Left ventricle myocardium inferior (tissue), 1 donor: ENCODE results near the gene OGDH. TPM values are rescaled to one million over a fixed set of nuclear protein-coding genes. Genes with fewer than 3 reads are reported as not detected.

Experiments used
- DNase-seq: peaks from one replicate; pipeline ENCODE4 v3.0.0-alpha.2; 2020
- H3K27ac ChIP-seq: fragments of 200-600 bp; replicated peaks from 2 replicates; pipeline ENCODE4 v1.8.0; 2021
- H3K27me3 ChIP-seq: fragments of 200-600 bp; 2 replicates; pipeline ENCODE4 v1.8.0; 2021; ENCODE audit warnings: low read depth
- H3K36me3 ChIP-seq: fragments of 200-600 bp; 2 replicates; pipeline ENCODE4 v1.8.0; 2021
- H3K4me1 ChIP-seq: fragments of 200-600 bp; 2 replicates; pipeline ENCODE4 v1.8.0; 2021
- H3K4me3 ChIP-seq: fragments of 200-600 bp; 2 replicates; pipeline ENCODE4 v1.8.0; 2021; ENCODE audit warnings: mild to moderate bottlenecking, moderate library complexity
- H3K9me3 ChIP-seq: fragments of 200-600 bp; replicated peaks from 2 replicates; pipeline ENCODE4 v1.8.0; 2021
- intact Hi-C: fragments of 100-400 bp; cut with micrococcal nuclease; formaldehyde crosslinking; loops from one replicate; pipeline ENCODE4 v1.11.0; 2022
- total RNA-seq: library from RNA; stranded (reverse); fragmentation: NEBNext Ultra II Directional; extraction: Animal tissue kit (Norgen Biotek cat#: 25700); gene quantifications from one replicate; pipeline ENCODE4 v1.2.1, GENCODE V29; 2021
- TF ChIP-seq, protein P1 (sequence below): fragments of 200-600 bp; IDR thresholded peaks from 2 replicates; pipeline ENCODE4 v1.8.0; 2021; ENCODE audit warnings: antibody characterized with exemption, mild to moderate bottlenecking, borderline replicate concordance
- donor health status: DM: no; HTN: yes; CAD: no; lungs with severe emphysema.

The OGDH gene
- total RNA-seq, 1 donor from 2014 or later = 677 TPM

DNA sequence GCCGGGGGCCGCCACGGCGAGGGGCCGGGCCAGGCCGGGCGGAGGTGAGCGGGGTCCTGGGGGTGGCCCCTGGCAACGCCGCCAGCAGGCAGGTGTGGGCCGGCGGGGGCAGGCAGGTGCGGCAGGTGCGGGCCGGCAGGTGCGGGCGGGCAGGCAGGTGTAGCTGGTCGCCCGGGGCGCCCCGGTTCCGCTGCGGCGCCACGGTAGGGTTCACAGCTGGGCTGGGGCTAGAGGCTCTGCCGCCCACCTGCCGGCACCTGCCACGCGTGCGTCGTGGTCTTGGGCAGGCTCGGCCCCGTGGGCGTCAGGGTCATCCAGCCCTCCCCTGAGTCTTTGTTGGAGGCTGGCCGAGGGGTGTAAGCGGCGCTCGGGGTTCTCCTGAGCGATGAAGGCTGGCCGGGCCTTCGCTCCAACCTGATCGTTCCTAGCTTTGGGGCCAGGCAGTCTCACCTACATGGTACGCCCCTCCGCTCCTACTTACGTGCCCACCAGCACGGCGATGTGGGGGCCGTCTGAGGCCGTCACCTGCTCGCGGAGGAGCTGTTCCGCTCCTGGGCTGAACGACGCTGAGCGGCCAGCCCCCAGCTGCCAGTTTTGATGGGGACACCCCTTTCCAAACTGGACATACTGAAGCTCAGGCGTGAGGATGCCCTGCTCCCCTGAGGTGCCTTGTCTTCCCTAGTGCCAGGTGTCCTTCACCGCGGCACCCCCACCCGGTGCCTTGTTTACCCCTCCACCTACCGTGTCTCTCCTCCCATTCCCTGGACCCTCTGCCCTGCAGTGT lies 142.7 kb downstream of the OGDH start:
- H3K27ac ChIP-seq = peak overlapping the region; percentile 100
- TF ChIP-seq, protein P1, sequence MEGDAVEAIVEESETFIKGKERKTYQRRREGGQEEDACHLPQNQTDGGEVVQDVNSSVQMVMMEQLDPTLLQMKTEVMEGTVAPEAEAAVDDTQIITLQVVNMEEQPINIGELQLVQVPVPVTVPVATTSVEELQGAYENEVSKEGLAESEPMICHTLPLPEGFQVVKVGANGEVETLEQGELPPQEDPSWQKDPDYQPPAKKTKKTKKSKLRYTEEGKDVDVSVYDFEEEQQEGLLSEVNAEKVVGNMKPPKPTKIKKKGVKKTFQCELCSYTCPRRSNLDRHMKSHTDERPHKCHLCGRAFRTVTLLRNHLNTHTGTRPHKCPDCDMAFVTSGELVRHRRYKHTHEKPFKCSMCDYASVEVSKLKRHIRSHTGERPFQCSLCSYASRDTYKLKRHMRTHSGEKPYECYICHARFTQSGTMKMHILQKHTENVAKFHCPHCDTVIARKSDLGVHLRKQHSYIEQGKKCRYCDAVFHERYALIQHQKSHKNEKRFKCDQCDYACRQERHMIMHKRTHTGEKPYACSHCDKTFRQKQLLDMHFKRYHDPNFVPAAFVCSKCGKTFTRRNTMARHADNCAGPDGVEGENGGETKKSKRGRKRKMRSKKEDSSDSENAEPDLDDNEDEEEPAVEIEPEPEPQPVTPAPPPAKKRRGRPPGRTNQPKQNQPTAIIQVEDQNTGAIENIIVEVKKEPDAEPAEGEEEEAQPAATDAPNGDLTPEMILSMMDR = no peak
- H3K36me3 ChIP-seq = no peaks in the 10 kb centered on the region
- intact Hi-C loops = no loop called here
- H3K27me3 ChIP-seq = no peaks in the 10 kb centered on the region
- peak overlapping the region; percentile 95 for H3K4me3 ChIP-seq
- H3K9me3 ChIP-seq = no peaks in the 10 kb centered on the region
- H3K4me1 ChIP-seq = peaks cover 51% of the 10 kb centered on the region
- DNase-seq = no peak

DNA sequence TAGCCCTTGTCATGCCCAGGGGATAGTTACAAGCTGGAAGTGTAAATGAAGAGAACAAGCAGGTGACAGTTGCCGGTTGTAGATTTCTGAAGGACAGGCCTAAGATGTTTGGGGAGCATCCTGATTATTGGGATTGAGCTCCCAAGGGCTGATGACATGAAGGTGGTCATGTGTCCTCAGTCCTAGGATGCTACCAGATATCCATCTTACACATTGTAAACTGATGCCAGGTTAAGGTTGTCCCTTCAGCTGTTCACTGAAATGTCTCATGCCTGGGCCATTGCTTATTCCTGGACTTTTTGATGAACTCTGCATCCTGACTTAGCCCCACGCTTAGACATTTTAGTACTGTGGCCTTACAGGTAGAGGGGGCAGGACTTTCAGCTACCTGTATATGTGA lies 143.6 kb downstream of the OGDH start:
- Histone ChIP-seq H3K9me3 (no peaks in the 10 kb centered on the region), H3K36me3 (no peaks in the 10 kb centered on the region), H3K27ac (peak overlapping the region; percentile 100), H3K27me3 (no peaks in the 10 kb centered on the region), H3K4me1 (peaks cover 60% of the 10 kb centered on the region), H3K4me3 (peak overlapping the region; percentile 95)
- TF ChIP-seq, protein P1 = no peak
- no peak for DNase-seq
- intact Hi-C loops = no loop called here

GRCh38 chr7:44750424-44750823 lies 144.0 kb downstream of the OGDH start:
- no peak for DNase-seq
- H3K27me3 ChIP-seq = no peaks in the 10 kb centered on the region
- peak overlapping the region; percentile 100 for H3K27ac ChIP-seq
- no peaks in the 10 kb centered on the region for H3K36me3 ChIP-seq
- peak overlapping the region; percentile 95 for H3K4me3 ChIP-seq
- TF ChIP-seq, protein P1 = no peak
- intact Hi-C loops = no loop called here
- H3K9me3 ChIP-seq = no peaks in the 10 kb centered on the region
- peaks cover 64% of the 10 kb centered on the region for H3K4me1 ChIP-seq

GRCh38 chr7:44750921-44751571 lies 144.6 kb downstream of the OGDH start:
- DNase-seq = peak; percentile 40
- Histone ChIP-seq H3K4me3 (peak overlapping the region; percentile 95), H3K27me3 (no peaks in the 10 kb centered on the region), H3K27ac (peak overlapping the region; percentile 100), H3K4me1 (peaks cover 70% of the 10 kb centered on the region), H3K9me3 (no peaks in the 10 kb centered on the region), H3K36me3 (no peaks in the 10 kb centered on the region)
- intact Hi-C loops = no loop called here
- TF ChIP-seq, protein P1 = no peak

GRCh38 chr7:44752822-44753221 lies 146.4 kb downstream of the OGDH start:
- peaks cover 84% of the 10 kb centered on the region for H3K4me1 ChIP-seq
- intact Hi-C loops = no loop called here
- no peaks in the 10 kb centered on the region for H3K27me3 ChIP-seq
- peaks cover 12% of the 10 kb centered on the region for H3K36me3 ChIP-seq
- TF ChIP-seq, protein P1 = no peak
- no peak overlapping the region for H3K27ac ChIP-seq
- H3K4me3 ChIP-seq = no peak overlapping the region
- H3K9me3 ChIP-seq = no peaks in the 10 kb centered on the region
- no peak for DNase-seq
